Measurements from ENCODE around the gene ETF1. TPM values are rescaled to one million over a fixed set of nuclear protein-coding genes. Genes with fewer than 3 reads are reported as not detected.

Gene ETF1
- total RNA-seq, 4 donors from 2014 or later = 64.9 to 84.9 (median 80.4) TPM

GRCh38 chr5:138492560-138493045 is 50.4 kb downstream of the ETF1 start:
- Histone ChIP-seq H3K27me3 (no peaks in the 10 kb centered on the region), H3K4me1 (peaks cover 9 to 17% of the 10 kb centered on the region in 2 donors), H3K27ac (peak overlapping the region in 2 of 3 donors; percentile 14 to 24), H3K36me3 (no peaks in the 10 kb centered on the region), H3K9me3 (no peaks in the 10 kb centered on the region), H3K4me3 (replicated peaks in 1 of 3) (peak overlapping the region in 2 of 3 donors; percentile 46 to 49)
- no peak for DNase-seq
- TF ChIP-seq POLR2A (IDR thresholded peaks at IDR 0.05) (no peak), CTCF (IDR thresholded peaks at IDR 0.05) (no peak)
- intact Hi-C loops (cut with DNase I) = no loop called here
- WGBS, 2 donors = 40 to 53% methylated on average over 10 of the region's 10 CpGs

GRCh38 chr5:138491669-138492559 is 51.1 kb downstream of the ETF1 start:
- DNase-seq = peak; percentile 93 to 94
- 11 to 12% methylated on average over 18 to 27 of the region's 93 CpGs for WGBS, 2 donors
- Histone ChIP-seq H3K27me3 (no peaks in the 10 kb centered on the region), H3K27ac (peak overlapping the region in 1 of 3 donors; percentile 24), H3K4me1 (peaks cover 9 to 20% of the 10 kb centered on the region in 2 donors), H3K36me3 (no peaks in the 10 kb centered on the region), H3K4me3 (replicated peaks in 1 of 3) (peak overlapping the region in 2 of 3 donors; percentile 46 to 49), H3K9me3 (no peaks in the 10 kb centered on the region)
- intact Hi-C loops (cut with DNase I) = no loop called here
- TF ChIP-seq POLR2A (IDR thresholded peaks at IDR 0.05) (peak in 1 of 2 donors; percentile 31), CTCF (IDR thresholded peaks at IDR 0.05) (no peak)

- Histone ChIP-seq H3K27me3 (no peaks in the 10 kb centered on the region), H3K4me3 (replicated peaks in 1 of 3) (peak overlapping the region in 1 of 3 donors; percentile 46), H3K36me3 (no peaks in the 10 kb centered on the region), H3K4me1 (peaks cover 9 to 23% of the 10 kb centered on the region in 2 donors), H3K27ac (no peak overlapping the region), H3K9me3 (no peaks in the 10 kb centered on the region)
- no peak for TF ChIP-seq POLR2A (IDR thresholded peaks at IDR 0.05)
- TF ChIP-seq CTCF (IDR thresholded peaks at IDR 0.05) = no peak
- 61 to 64% methylated on average over 10 to 11 of the region's 11 CpGs for WGBS, 2 donors
- DNase-seq = no peak
- intact Hi-C loops (cut with DNase I) = no loop called here
These were observed 51.8 kb downstream of the ETF1 start for GRCh38 chr5:138491284-138491648.

GRCh38 chr5:138490648-138491283 is 52.3 kb downstream of the ETF1 start:
- Histone ChIP-seq H3K4me3 (replicated peaks in 1 of 3) (no peak overlapping the region), H3K27ac (no peak overlapping the region), H3K9me3 (no peaks in the 10 kb centered on the region), H3K27me3 (no peaks in the 10 kb centered on the region), H3K4me1 (peaks cover 9 to 23% of the 10 kb centered on the region in 2 donors), H3K36me3 (no peaks in the 10 kb centered on the region)
- WGBS, 2 donors = 86 to 90% methylated on average over 12 of the region's 12 CpGs
- DNase-seq = no peak
- TF ChIP-seq CTCF (IDR thresholded peaks at IDR 0.05) (no peak), POLR2A (IDR thresholded peaks at IDR 0.05) (no peak)
- intact Hi-C loops (cut with DNase I) = no loop called here

- H3K4me3 ChIP-seq (replicated peaks in 1 of 3) = no peak overlapping the region
- DNase-seq = no peak
- no peaks in the 10 kb centered on the region for H3K36me3 ChIP-seq
These were observed 53.4 kb downstream of the ETF1 start for GRCh38 chr5:138489683-138490061.

More at GRCh38 chr5:138489683-138490061, 53.4 kb downstream of the ETF1 start:
- Histone ChIP-seq H3K27me3 (no peaks in the 10 kb centered on the region), H3K4me1 (peaks cover 9 to 23% of the 10 kb centered on the region in 2 donors), H3K27ac (no peak overlapping the region), H3K9me3 (no peaks in the 10 kb centered on the region)
- intact Hi-C loops (cut with DNase I) = no loop called here
- WGBS, 2 donors = 82 to 85% methylated on average over 5 of the region's 5 CpGs
- no peak for TF ChIP-seq CTCF (IDR thresholded peaks at IDR 0.05)
- no peak for TF ChIP-seq POLR2A (IDR thresholded peaks at IDR 0.05)
